Measurements from ENCODE around the gene ZNF473. TPM values are rescaled to one million over a fixed set of nuclear protein-coding genes. Genes with fewer than 3 reads are reported as not detected.
"Not testable (repeated sequence)": the region's sequence is repeated elsewhere in the genome, so short reads cannot be mapped to it uniquely, and the experiment has no call there.

Gene ZNF473
- total and polyA plus RNA-seq, 2 donors (not counting 3 experiments of a cell fraction or from before 2014, with no cell fraction given), result 3.8 to 8.7 TPM

- H4K20me1 ChIP-seq (replicated peaks; ENCODE audit: control insufficient read depth, extremely low read depth, insufficient read depth, low read length); H3K36me3 ChIP-seq (ENCODE audit: control insufficient read depth in 2 of 2, extremely low read depth in 1 of 2, insufficient read depth in 2 of 2, low read length in 2 of 2); H3K9ac ChIP-seq (replicated peaks; ENCODE audit: extremely low read depth, insufficient read depth, low read length); H3K4me2 ChIP-seq (ENCODE audit: insufficient read depth, low read length); POLR2A ChIA-PET; FAIRE-seq; H2AFZ ChIP-seq (ENCODE audit: low read depth, low read length); CTCF ChIA-PET; DNase-seq (ENCODE audit: low read depth, low spot score); H3K79me2 ChIP-seq (ENCODE audit: control insufficient read depth, insufficient read depth, low read length); H3K4me1 ChIP-seq (ENCODE audit: control insufficient read depth, extremely low read depth, insufficient read depth, low read length); H3K9me3 ChIP-seq (replicated peaks; ENCODE audit: control insufficient read depth, insufficient read depth, low read length); BruUV-seq (replicated peaks); intact Hi-C loops (cut with micrococcal nuclease); H3K4me3 ChIP-seq (replicated peaks in 1 of 3; ENCODE audit: insufficient read depth in 1 of 3, low read depth in 1 of 3, low read length in 3 of 3); dilution Hi-C loops (cut with MboI; ENCODE audit: extremely low pct_ligation_motif_present, low sequenced_read_pairs); H3K27me3 ChIP-seq (ENCODE audit: control insufficient read depth in 2 of 2, insufficient read depth in 2 of 2, low read length in 2 of 2); H3K9me1 ChIP-seq (replicated peaks; ENCODE audit: control insufficient read depth, extremely low read depth, insufficient read depth, low read length); H3K27ac ChIP-seq (ENCODE audit: insufficient read depth, low read depth, low read length): not testable (repeated sequence)
Measured at GRCh38 chr19:50097884-50098283, 72.1 kb downstream of the ZNF473 start.

DNA sequence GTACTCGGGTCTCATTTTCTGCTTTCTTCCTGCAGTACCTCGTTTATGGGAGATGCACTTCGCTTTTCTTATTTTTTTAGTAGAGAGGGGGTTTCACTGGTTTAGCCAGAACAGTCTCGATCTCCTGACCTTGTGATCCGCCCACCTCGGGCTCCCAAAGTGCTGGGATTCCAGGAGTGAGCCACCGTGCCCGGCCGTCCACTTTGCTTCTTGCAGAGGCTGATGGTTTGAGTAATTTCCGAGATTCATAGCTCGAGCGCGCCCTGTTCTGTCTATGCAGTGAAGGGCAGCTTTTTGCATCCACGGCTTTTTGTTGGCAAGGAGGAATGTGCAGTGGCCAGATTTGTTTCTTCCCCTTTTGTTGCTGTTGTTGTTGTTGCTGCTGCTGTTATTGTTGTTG lies 73.1 kb downstream of the ZNF473 start:
- H3K79me2 ChIP-seq (ENCODE audit: control insufficient read depth, insufficient read depth, low read length); H3K4me1 ChIP-seq (ENCODE audit: control insufficient read depth, extremely low read depth, insufficient read depth, low read length); H3K27ac ChIP-seq (ENCODE audit: insufficient read depth, low read depth, low read length); H3K9ac ChIP-seq (replicated peaks; ENCODE audit: extremely low read depth, insufficient read depth, low read length); H3K27me3 ChIP-seq (ENCODE audit: control insufficient read depth in 2 of 2, insufficient read depth in 2 of 2, low read length in 2 of 2); H2AFZ ChIP-seq (ENCODE audit: low read depth, low read length); BruUV-seq (replicated peaks); POLR2A ChIA-PET; DNase-seq (ENCODE audit: low read depth, low spot score); H4K20me1 ChIP-seq (replicated peaks; ENCODE audit: control insufficient read depth, extremely low read depth, insufficient read depth, low read length); H3K36me3 ChIP-seq (ENCODE audit: control insufficient read depth in 2 of 2, extremely low read depth in 1 of 2, insufficient read depth in 2 of 2, low read length in 2 of 2); H3K9me3 ChIP-seq (replicated peaks; ENCODE audit: control insufficient read depth, insufficient read depth, low read length); dilution Hi-C loops (cut with MboI; ENCODE audit: extremely low pct_ligation_motif_present, low sequenced_read_pairs); H3K4me3 ChIP-seq (replicated peaks in 1 of 3; ENCODE audit: insufficient read depth in 1 of 3, low read depth in 1 of 3, low read length in 3 of 3); intact Hi-C loops (cut with micrococcal nuclease); H3K9me1 ChIP-seq (replicated peaks; ENCODE audit: control insufficient read depth, extremely low read depth, insufficient read depth, low read length); H3K4me2 ChIP-seq (ENCODE audit: insufficient read depth, low read length); CTCF ChIA-PET; FAIRE-seq: not testable (repeated sequence)

DNA sequence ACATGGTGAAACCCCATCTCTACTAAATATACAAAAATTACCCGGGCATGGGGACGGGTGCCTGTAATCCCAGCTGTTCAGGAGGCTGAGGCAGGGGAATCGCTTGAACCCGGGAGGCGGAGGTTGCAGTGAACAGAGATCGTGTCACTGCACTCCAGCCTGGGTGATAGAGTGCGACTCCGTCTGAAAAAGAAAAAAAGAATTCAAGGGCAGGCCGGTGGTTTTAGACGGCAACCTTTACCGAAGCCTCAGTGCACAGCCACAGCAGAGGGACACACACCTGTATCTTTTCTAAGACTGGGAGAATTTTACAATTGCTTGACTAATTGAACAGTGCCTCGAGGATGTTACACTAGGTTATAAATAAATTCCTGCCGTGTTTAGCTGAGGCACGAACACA lies 73.9 kb downstream of the ZNF473 start:
- H3K9me3 ChIP-seq (replicated peaks; ENCODE audit: control insufficient read depth, insufficient read depth, low read length); H3K27me3 ChIP-seq (ENCODE audit: control insufficient read depth in 2 of 2, insufficient read depth in 2 of 2, low read length in 2 of 2); H3K36me3 ChIP-seq (ENCODE audit: control insufficient read depth in 2 of 2, extremely low read depth in 1 of 2, insufficient read depth in 2 of 2, low read length in 2 of 2); H3K9me1 ChIP-seq (replicated peaks; ENCODE audit: control insufficient read depth, extremely low read depth, insufficient read depth, low read length); dilution Hi-C loops (cut with MboI; ENCODE audit: extremely low pct_ligation_motif_present, low sequenced_read_pairs); POLR2A ChIA-PET; intact Hi-C loops (cut with micrococcal nuclease); H3K79me2 ChIP-seq (ENCODE audit: control insufficient read depth, insufficient read depth, low read length); H3K4me2 ChIP-seq (ENCODE audit: insufficient read depth, low read length); H4K20me1 ChIP-seq (replicated peaks; ENCODE audit: control insufficient read depth, extremely low read depth, insufficient read depth, low read length); BruUV-seq (replicated peaks); H3K9ac ChIP-seq (replicated peaks; ENCODE audit: extremely low read depth, insufficient read depth, low read length); FAIRE-seq; DNase-seq (ENCODE audit: low read depth, low spot score); H3K27ac ChIP-seq (ENCODE audit: insufficient read depth, low read depth, low read length); CTCF ChIA-PET; H2AFZ ChIP-seq (ENCODE audit: low read depth, low read length); H3K4me1 ChIP-seq (ENCODE audit: control insufficient read depth, extremely low read depth, insufficient read depth, low read length); H3K4me3 ChIP-seq (replicated peaks in 1 of 3; ENCODE audit: insufficient read depth in 1 of 3, low read depth in 1 of 3, low read length in 3 of 3): not testable (repeated sequence)

GRCh38 chr19:50100946-50101345 lies 75.1 kb downstream of the ZNF473 start:
- H3K4me1 ChIP-seq (ENCODE audit: control insufficient read depth, extremely low read depth, insufficient read depth, low read length); H3K9ac ChIP-seq (replicated peaks; ENCODE audit: extremely low read depth, insufficient read depth, low read length); H3K36me3 ChIP-seq (ENCODE audit: control insufficient read depth in 2 of 2, extremely low read depth in 1 of 2, insufficient read depth in 2 of 2, low read length in 2 of 2); H2AFZ ChIP-seq (ENCODE audit: low read depth, low read length); intact Hi-C loops (cut with micrococcal nuclease); H3K9me1 ChIP-seq (replicated peaks; ENCODE audit: control insufficient read depth, extremely low read depth, insufficient read depth, low read length); dilution Hi-C loops (cut with MboI; ENCODE audit: extremely low pct_ligation_motif_present, low sequenced_read_pairs); H3K27me3 ChIP-seq (ENCODE audit: control insufficient read depth in 2 of 2, insufficient read depth in 2 of 2, low read length in 2 of 2); DNase-seq (ENCODE audit: low read depth, low spot score); H3K4me2 ChIP-seq (ENCODE audit: insufficient read depth, low read length); H3K27ac ChIP-seq (ENCODE audit: insufficient read depth, low read depth, low read length); H3K4me3 ChIP-seq (replicated peaks in 1 of 3; ENCODE audit: insufficient read depth in 1 of 3, low read depth in 1 of 3, low read length in 3 of 3); H3K9me3 ChIP-seq (replicated peaks; ENCODE audit: control insufficient read depth, insufficient read depth, low read length); POLR2A ChIA-PET; H3K79me2 ChIP-seq (ENCODE audit: control insufficient read depth, insufficient read depth, low read length); H4K20me1 ChIP-seq (replicated peaks; ENCODE audit: control insufficient read depth, extremely low read depth, insufficient read depth, low read length); BruUV-seq (replicated peaks); CTCF ChIA-PET; FAIRE-seq: not testable (repeated sequence)
